PC-9 (cell line): ENCODE measurements around the gene AFAP1L2.

Experiments
- EZH2 ChIP-seq: fragments of 200-600 bp; sonication (generic); IDR thresholded peaks from 2 replicates; pipeline ENCODE4 v1.8.0; 2017; ENCODE audit warnings: antibody characterized with exemption, low read depth
- TF ChIP-seq, protein P1 (sequence below): fragments of 200-600 bp; sonication (generic); conservative IDR thresholded peaks from 2 replicates; pipeline ENCODE4 v1.6.1; 2017; ENCODE audit warnings: mixed run types, antibody characterized with exemption, mild to moderate bottlenecking, moderate library complexity

DNA sequence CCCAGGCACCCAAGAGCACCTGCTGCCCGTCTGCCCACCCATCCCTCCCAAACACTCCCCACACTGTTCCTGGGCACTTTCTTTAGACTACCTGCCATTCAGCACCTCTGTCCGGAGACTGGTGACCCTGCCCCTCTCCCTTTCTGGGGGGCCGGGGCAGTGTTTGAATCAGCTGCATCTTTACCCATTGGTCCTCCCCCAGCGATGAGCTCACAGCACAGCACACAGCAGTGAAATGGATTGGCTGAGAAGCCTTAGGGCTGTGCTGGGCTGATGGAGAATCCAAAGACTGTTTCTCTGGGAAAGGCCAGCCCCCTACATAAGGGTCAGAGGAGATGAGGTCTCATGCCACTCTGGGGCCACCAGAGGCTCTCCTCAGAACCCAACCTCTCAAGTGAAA is 125.0 kb downstream of the AFAP1L2 start:
- TF ChIP-seq, protein P1, sequence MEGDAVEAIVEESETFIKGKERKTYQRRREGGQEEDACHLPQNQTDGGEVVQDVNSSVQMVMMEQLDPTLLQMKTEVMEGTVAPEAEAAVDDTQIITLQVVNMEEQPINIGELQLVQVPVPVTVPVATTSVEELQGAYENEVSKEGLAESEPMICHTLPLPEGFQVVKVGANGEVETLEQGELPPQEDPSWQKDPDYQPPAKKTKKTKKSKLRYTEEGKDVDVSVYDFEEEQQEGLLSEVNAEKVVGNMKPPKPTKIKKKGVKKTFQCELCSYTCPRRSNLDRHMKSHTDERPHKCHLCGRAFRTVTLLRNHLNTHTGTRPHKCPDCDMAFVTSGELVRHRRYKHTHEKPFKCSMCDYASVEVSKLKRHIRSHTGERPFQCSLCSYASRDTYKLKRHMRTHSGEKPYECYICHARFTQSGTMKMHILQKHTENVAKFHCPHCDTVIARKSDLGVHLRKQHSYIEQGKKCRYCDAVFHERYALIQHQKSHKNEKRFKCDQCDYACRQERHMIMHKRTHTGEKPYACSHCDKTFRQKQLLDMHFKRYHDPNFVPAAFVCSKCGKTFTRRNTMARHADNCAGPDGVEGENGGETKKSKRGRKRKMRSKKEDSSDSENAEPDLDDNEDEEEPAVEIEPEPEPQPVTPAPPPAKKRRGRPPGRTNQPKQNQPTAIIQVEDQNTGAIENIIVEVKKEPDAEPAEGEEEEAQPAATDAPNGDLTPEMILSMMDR, result no peak
- no peak for TF ChIP-seq EZH2
